GM10266 (cell line): ENCODE data around the gene CIROP.

ENCODE experiments used
- DNase-seq: peaks from one replicate; pipeline ENCODE4 v3.0.0; 2012; ENCODE audit errors: extremely low spot score
- CTCF ChIP-seq: IDR thresholded peaks from 2 replicates; pipeline ENCODE4 v1.5.1; 2012; ENCODE audit warnings: mild to moderate bottlenecking, low read depth; ENCODE audit not compliant: control insufficient read depth, insufficient read depth; ENCODE audit errors: missing control alignments

Gene CIROP

GRCh38 chr14:23103581-23103980 is 1.2 kb downstream of the CIROP start:
- TF ChIP-seq CTCF = no peak

GRCh38 chr14:23102801-23103200 is 2.0 kb downstream of the CIROP start:
- TF ChIP-seq CTCF = no peak
- no peak for DNase-seq

More at GRCh38 chr14:23103581-23103980, 1.2 kb downstream of the CIROP start:
- DNase-seq = no peak

GRCh38 chr14:23101986-23102625 is 2.7 kb downstream of the CIROP start:
- no peak for DNase-seq
- TF ChIP-seq CTCF = no peak

GRCh38 chr14:23101213-23101970 is 3.4 kb downstream of the CIROP start:
- no peak for TF ChIP-seq CTCF
- DNase-seq = no peak

- DNase-seq = no peak
- no peak for TF ChIP-seq CTCF
These were observed 5.5 kb downstream of the CIROP start for GRCh38 chr14:23099212-23099861.

GRCh38 chr14:23097786-23098185 is 7.0 kb downstream of the CIROP start:
- DNase-seq = no peak
- TF ChIP-seq CTCF = no peak
